Measurements from ENCODE around the gene SLC25A29. TPM values are rescaled to one million over a fixed set of nuclear protein-coding genes. Genes with fewer than 3 reads are reported as not detected.

The SLC25A29 gene
- total RNA-seq, 4 donors from 2014 or later = 36.4 to 65.4 (median 52.9) TPM

GRCh38 chr14:100256339-100256895 lies 49.8 kb downstream of the SLC25A29 start:
- WGBS, 2 donors (ENCODE audit: low coverage in 1 of 2) = 85 to 91% methylated on average over 3 of the region's 3 CpGs
- no peak for TF ChIP-seq EP300 (IDR thresholded peaks at IDR 0.05)
- no peak for TF ChIP-seq POLR2A (IDR thresholded peaks at IDR 0.05)
- TF ChIP-seq POLR2AphosphoS5 (IDR thresholded peaks at IDR 0.05) = no peak
- TF ChIP-seq CTCF (IDR thresholded peaks at IDR 0.05) = no peak
- ATAC-seq = no peak
- H3K4me3 ChIP-seq = no peak overlapping the region
- H3K9me3 ChIP-seq = no peaks in the 10 kb centered on the region
- no peaks in the 10 kb centered on the region for H3K36me3 ChIP-seq
- peaks cover 0 to 95% (median 0%) of the 10 kb centered on the region in 3 donors for H3K4me1 ChIP-seq
- no peaks in the 10 kb centered on the region for H3K27me3 ChIP-seq
- H3K27ac ChIP-seq = no peak overlapping the region

- Histone ChIP-seq H3K9me3 (no peaks in the 10 kb centered on the region), H3K36me3 (no peaks in the 10 kb centered on the region), H3K27ac (no peak overlapping the region), H3K27me3 (no peaks in the 10 kb centered on the region), H3K4me1 (peaks cover 0 to 87% (median 3%) of the 10 kb centered on the region in 3 donors), H3K4me3 (no peak overlapping the region)
- ATAC-seq = no peak
- TF ChIP-seq EP300 (IDR thresholded peaks at IDR 0.05) (no peak), POLR2A (IDR thresholded peaks at IDR 0.05) (no peak), POLR2AphosphoS5 (IDR thresholded peaks at IDR 0.05) (no peak), CTCF (IDR thresholded peaks at IDR 0.05) (no peak)
Measured at GRCh38 chr14:100252684-100253083, 53.6 kb downstream of the SLC25A29 start.

DNA sequence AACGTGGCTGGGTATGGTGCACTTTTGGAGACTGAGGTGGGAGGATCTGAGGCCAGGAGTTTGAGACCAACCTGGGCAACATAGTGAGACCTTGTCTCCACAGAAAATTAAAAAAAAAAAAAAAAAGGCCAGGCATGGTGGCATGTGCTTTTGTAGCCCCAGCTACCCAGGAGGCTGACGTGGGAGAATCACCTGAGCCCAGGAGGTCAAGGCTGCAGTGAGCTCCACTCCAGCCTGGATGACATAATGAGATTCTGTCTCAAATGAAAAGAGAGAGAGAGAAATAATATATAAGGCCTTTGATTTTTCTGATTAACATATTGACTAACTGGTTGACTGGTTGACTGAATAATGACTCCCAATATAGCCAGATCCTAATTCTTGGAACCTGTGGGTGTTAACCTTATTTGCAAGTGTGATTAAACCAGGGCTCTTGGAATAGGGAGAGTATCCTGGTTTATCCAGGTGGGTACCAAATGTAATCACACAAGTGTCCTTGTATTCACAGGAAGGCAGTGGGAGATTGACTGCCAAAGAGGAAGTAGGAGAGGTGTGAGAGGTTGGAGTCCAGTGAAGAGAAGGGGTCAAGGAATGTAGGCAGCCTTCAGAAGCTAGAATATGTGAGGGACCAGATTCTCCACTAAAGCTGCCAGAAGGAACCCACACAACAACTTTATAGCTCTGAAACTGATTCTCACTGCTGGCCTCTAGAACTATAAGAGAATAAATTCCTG lies 55.3 kb downstream of the SLC25A29 start:
- Histone ChIP-seq H3K4me1 (peaks cover 5 to 87% (median 19%) of the 10 kb centered on the region in 3 donors), H3K27me3 (no peaks in the 10 kb centered on the region), H3K4me3 (no peak overlapping the region), H3K9me3 (no peaks in the 10 kb centered on the region), H3K27ac (no peak overlapping the region), H3K36me3 (no peaks in the 10 kb centered on the region)
- WGBS, 2 donors (ENCODE audit: low coverage in 1 of 2) = 69 to 81% methylated on average over 2 of the region's 2 CpGs
- ATAC-seq = no peak
- TF ChIP-seq EP300 (IDR thresholded peaks at IDR 0.05) (no peak), CTCF (IDR thresholded peaks at IDR 0.05) (no peak), POLR2A (IDR thresholded peaks at IDR 0.05) (no peak), POLR2AphosphoS5 (IDR thresholded peaks at IDR 0.05) (no peak)

GRCh38 chr14:100246809-100247428 lies 59.3 kb downstream of the SLC25A29 start:
- peak overlapping the region in 3 of 4 donors; percentile 29 to 100 (median 53) for H3K27ac ChIP-seq
- no peaks in the 10 kb centered on the region for H3K27me3 ChIP-seq
- ATAC-seq = peak; percentile 50
- H3K36me3 ChIP-seq = no peaks in the 10 kb centered on the region
- TF ChIP-seq CTCF (IDR thresholded peaks at IDR 0.05) (peak; percentile 49 to 73 (median 51)), POLR2A (IDR thresholded peaks at IDR 0.05) (no peak)
- 14 to 33% methylated on average over 3 of the region's 3 CpGs for WGBS, 2 donors (ENCODE audit: low coverage in 1 of 2)
- peaks cover 5 to 87% (median 42%) of the 10 kb centered on the region in 3 donors for H3K4me1 ChIP-seq
- no peak overlapping the region for H3K4me3 ChIP-seq
- H3K9me3 ChIP-seq = no peaks in the 10 kb centered on the region

Data from gastroesophageal sphincter (tissue), 4 donors.